K562 (cell line): ENCODE data around the gene CHSY3. TPM values are rescaled to one million over a fixed set of nuclear protein-coding genes. Genes with fewer than 3 reads are reported as not detected.

Experiments
- ATAC-seq: fragments of 200-7000 bp; cut with Tn5 transposase; 3 replicates; pipeline ENCODE4 v1.9.1; 2020; ENCODE audit warnings: moderate library complexity
- BruUV-seq: library from RNA; stranded (reverse); fragments of 400-500 nt; replicated peaks from 2 replicates; lab custom pipeline; 2021; lab: Mats Ljungman, UMichigan
- CTCF ChIA-PET: fragments of 300-600 bp; formaldehyde crosslinking; extraction: SDS; loops from one replicate; lab custom pipeline; 2021; ENCODE audit warnings: low intra/inter-chr PET ratio; lab: Yijun Ruan, JAX
- POLR2A ChIA-PET: fragments of 300-600, 350-650 bp; sonication (Branson Sonifier 250); formaldehyde crosslinking; extraction: SDS; loops from one replicate; lab custom pipeline; 2021; ENCODE audit warnings: antibody characterized with exemption, inconsistent platforms; lab: Yijun Ruan, JAX
- DNase-seq, 4 experiments: peaks; one replicate each; pipeline versions ENCODE4 v3.0.0 to v3.0.0-alpha.2; 2011 to 2018; ENCODE audit warnings: low spot score in 3 of 4, mixed read lengths in 3 of 4; ENCODE audit errors: extremely low read depth in 1 of 4
- FAIRE-seq: peaks from 2 replicates; lab custom pipeline; 2011; peaks lifted over from hg19 to GRCh38; lab: Jason Lieb, UNC
- H2AFZ ChIP-seq: 2 replicates; pipeline ENCODE4 v1.6.0; 2011; ENCODE audit warnings: low read depth, low read length, control low read depth, inconsistent platforms
- H3K27ac ChIP-seq: fragments of 200-600 bp; 3 replicates; pipeline ENCODE4 v1.8.0; 2011; ENCODE audit warnings: low read depth, mild to moderate bottlenecking, control low read depth, inconsistent platforms, low read length, moderate library complexity, mixed read lengths; ENCODE audit errors: extremely low read depth
- H3K27me3 ChIP-seq, 2 experiments: fragments of 300-600 bp in 1 of 2; 2 replicates in 1 of 2; 3 replicates in 1 of 2; pipeline versions ENCODE4 v1.6.0 to v1.8.0; 2011; ENCODE audit warnings: inconsistent platforms in 2 of 2, low read length in 2 of 2, mild to moderate bottlenecking in 1 of 2, mixed read lengths in 1 of 2, moderate library complexity in 1 of 2; ENCODE audit not compliant: control insufficient read depth in 2 of 2, insufficient read depth in 2 of 2
- H3K36me3 ChIP-seq: fragments of 300-600 bp; 3 replicates; pipeline ENCODE4 v1.8.0; 2011; ENCODE audit warnings: mild to moderate bottlenecking, low read length, inconsistent platforms; ENCODE audit not compliant: control insufficient read depth, insufficient read depth
- H3K4me1 ChIP-seq, 2 experiments: fragments of 200-600 bp in 1 of 2; replicated peaks in 1 of 2; 2 replicates in 1 of 2; 3 replicates in 1 of 2; pipeline versions ENCODE4 v1.5.1 to v1.8.0; 2011; ENCODE audit warnings: inconsistent platforms in 2 of 2, low read length in 2 of 2, mild to moderate bottlenecking in 1 of 2, mixed read lengths in 1 of 2, moderate library complexity in 1 of 2; ENCODE audit not compliant: control insufficient read depth in 2 of 2, insufficient read depth in 2 of 2
- H3K4me2 ChIP-seq: 2 replicates; pipeline ENCODE4 v1.6.1; 2011; ENCODE audit warnings: low read length, control low read depth, inconsistent platforms, mixed read lengths; ENCODE audit not compliant: insufficient read depth
- H3K4me3 ChIP-seq: fragments of 200-600 bp; sonication (generic), shearing (Covaris generic); 2 replicates; pipeline ENCODE4 v1.5.1; 2016; ENCODE audit warnings: control low read depth, inconsistent platforms
- H3K79me2 ChIP-seq: fragments of 200-600 bp; 3 replicates; pipeline ENCODE4 v1.8.0; 2011; ENCODE audit warnings: low read length, inconsistent platforms; ENCODE audit not compliant: control insufficient read depth, insufficient read depth
- H3K9ac ChIP-seq, 2 experiments: 2 replicates each; pipeline versions ENCODE4 v1.6.0 to v1.6.1; 2011; ENCODE audit warnings: low read depth in 2 of 2, low read length in 2 of 2, control low read depth in 1 of 2, inconsistent platforms in 1 of 2, mild to moderate bottlenecking in 1 of 2, mixed read lengths in 1 of 2; ENCODE audit not compliant: insufficient read depth in 1 of 2
- H3K9me1 ChIP-seq: one replicate; pipeline ENCODE4 v1.6.0; 2011; ENCODE audit warnings: inconsistent platforms, mild to moderate bottlenecking, low read length, moderate library complexity; ENCODE audit not compliant: control insufficient read depth, insufficient read depth
- H3K9me3 ChIP-seq: replicated peaks from 2 replicates; pipeline ENCODE4 v1.5.1; 2011; ENCODE audit warnings: low read depth, low read length, inconsistent platforms; ENCODE audit not compliant: control insufficient read depth, insufficient read depth
- H4K20me1 ChIP-seq: replicated peaks from 2 replicates; pipeline ENCODE4 v1.6.1; 2011; ENCODE audit warnings: low read length, inconsistent platforms, mixed read lengths; ENCODE audit not compliant: control insufficient read depth, insufficient read depth
- ARID2 ChIP-seq: fragments of 450-650 bp; IDR thresholded peaks from 2 replicates; pipeline ENCODE4 v1.6.1; 2017; ENCODE audit warnings: antibody characterized with exemption, mild to moderate bottlenecking
- ZNF592 ChIP-seq: fragments of 450-650 bp; IDR thresholded peaks from 2 replicates; pipeline ENCODE4 v1.6.1; 2017; ENCODE audit warnings: antibody characterized with exemption, mild to moderate bottlenecking
- WGBS: fragments of 100-300 bp; shearing (Covaris generic); methylation state at CpG from one replicate; pipeline ENCODE4 v1.1.6; 2016; ENCODE audit warnings: low coverage, mixed read lengths; ENCODE audit not compliant: insufficient coverage; ENCODE audit errors: missing lambda C conversion rate; 5-methylcytosine and 5-hydroxymethylcytosine counted together
- in situ Hi-C: fragments of 300-500 bp; cut with MboI; formaldehyde crosslinking; loops from 4 replicates; pipeline ENCODE4 v1.15.0; 2018; ENCODE audit warnings: inconsistent platforms, mixed read lengths
- intact Hi-C: fragments of 100-400 bp; cut with micrococcal nuclease; formaldehyde crosslinking; loops from 2 replicates; pipeline ENCODE4 v1.14.2; 2022
- polyA plus RNA-seq, 8 experiments: library from polyadenylated mRNA; depleted of rRNA in 4 of 8; stranded (reverse) in 5 of 8; unstranded in 3 of 8; fragments of >200 nt; fragmentation: Nextera tagmentation in 2 of 8; fragmentation: Illumina TruSeq in 1 of 8; extraction: Ambion mirVana in 2 of 8; extraction: Trizol in 1 of 8; gene quantifications; 2 replicates each; pipeline versions ENCODE4 v1.2.1 to v1.2.3, GENCODE V29; 2011 to 2014; ENCODE audit warnings: inconsistent platforms in 1 of 8, missing spikeins in 1 of 8
- total RNA-seq, 7 experiments: library from RNA; depleted of rRNA in 6 of 7; stranded (reverse); fragments of >200 nt in 6 of 7; fragmentation: Illumina TruSeq in 2 of 7; extraction: Trizol in 2 of 7; gene quantifications; 2 replicates each; pipeline versions ENCODE4 v1.2.1 to v1.2.3, GENCODE V29; 2011 to 2021; ENCODE audit warnings: low replicate concordance in 1 of 7

The CHSY3 gene
- total and polyA plus RNA-seq, 9 of the 15 experiments (the other 6 are each of a cell fraction or from before 2014, with no cell fraction given): 0.04 TPM; not detected in 8

- intact Hi-C loops: no loop called here
- H3K9me1 ChIP-seq: no peaks in the 10 kb centered on the region
- CTCF ChIA-PET: no interaction called here
- WGBS: 0% methylated on average over 5 of the region's 5 CpGs
- no peak for TF ChIP-seq ARID2
- TF ChIP-seq, all 486 proteins: peak for 0
- H3K27me3 ChIP-seq: no peaks in the 10 kb centered on the region
- POLR2A ChIA-PET: no interaction called here
- in situ Hi-C loops: no loop called here
- no peak overlapping the region for H3K4me3 ChIP-seq
- no peaks in the 10 kb centered on the region for H3K36me3 ChIP-seq
- 0 out of 2 replicates have a peak, but pooled peaks cover 1% of the 10 kb centered on the region for H3K9me3 ChIP-seq
- ATAC-seq: no peak
- FAIRE-seq: no peak
- no TSS peak for BruUV-seq
- no peak for DNase-seq
- H3K27ac ChIP-seq: no peak overlapping the region
- no peak overlapping the region for H3K4me2 ChIP-seq
- H4K20me1 ChIP-seq: no peaks in the 10 kb centered on the region
- H3K9ac ChIP-seq: no peak overlapping the region
- no peaks in the 10 kb centered on the region for H3K79me2 ChIP-seq
- no peak overlapping the region for H2AFZ ChIP-seq
- no peaks in the 10 kb centered on the region for H3K4me1 ChIP-seq
Observed at GRCh38 chr5:130155345-130156011, 251.2 kb downstream of the CHSY3 start.

GRCh38 chr5:130158036-130158435 lies 253.8 kb downstream of the CHSY3 start:
- Histone ChIP-seq H3K27me3 (no peaks in the 10 kb centered on the region), H4K20me1 (no peaks in the 10 kb centered on the region), H2AFZ (no peak overlapping the region), H3K9ac (no peak overlapping the region), H3K4me2 (no peak overlapping the region), H3K9me3 (0 out of 2 replicates have a peak, but pooled peaks cover 1% of the 10 kb centered on the region), H3K4me1 (no peaks in the 10 kb centered on the region), H3K36me3 (no peaks in the 10 kb centered on the region), H3K9me1 (no peaks in the 10 kb centered on the region), H3K4me3 (no peak overlapping the region), H3K79me2 (no peaks in the 10 kb centered on the region), H3K27ac (no peak overlapping the region)
- POLR2A ChIA-PET: no interaction called here
- DNase-seq (no peak), ATAC-seq (no peak), FAIRE-seq (no peak)
- in situ Hi-C loops (no loop called here), intact Hi-C loops (no loop called here)
- CTCF ChIA-PET: no interaction called here
- TF ChIP-seq ZNF592: no peak
- 0% methylated on average over 3 of the region's 3 CpGs for WGBS
- BruUV-seq: no TSS peak
